Esophagus (tissue), 2 donors: ENCODE data around the gene TMEM203. TPM values are rescaled to one million over a fixed set of nuclear protein-coding genes. Genes with fewer than 3 reads are reported as not detected.

ENCODE experiments used
- H3K27ac ChIP-seq, 2 donors: one replicate each; pipeline ENCODE4 v1.5.1; 2013; ENCODE audit warnings: low read depth in 2 of 2, mild to moderate bottlenecking in 2 of 2, inconsistent platforms in 1 of 2, low read length in 1 of 2, moderate library complexity in 1 of 2
- H3K27me3 ChIP-seq, 2 donors: one replicate each; pipeline ENCODE4 v1.6.1; 2013; ENCODE audit warnings: low read length in 2 of 2, control low read depth in 1 of 2, mild to moderate bottlenecking in 1 of 2; ENCODE audit not compliant: insufficient read depth in 2 of 2, control insufficient read depth in 1 of 2
- H3K36me3 ChIP-seq, 2 donors: one replicate each; pipeline ENCODE4 v1.6.1; 2013; ENCODE audit warnings: low read length in 1 of 2; ENCODE audit not compliant: control insufficient read depth in 2 of 2, insufficient read depth in 2 of 2
- H3K4me1 ChIP-seq, 2 donors: one replicate each; pipeline ENCODE4 v1.6.1; 2013; ENCODE audit warnings: low read length in 1 of 2; ENCODE audit not compliant: control insufficient read depth in 2 of 2, insufficient read depth in 2 of 2
- H3K4me3 ChIP-seq, 2 donors: one replicate each; pipeline ENCODE4 v1.5.1; 2013; ENCODE audit warnings: low read length in 2 of 2, mild to moderate bottlenecking in 2 of 2, low read depth in 1 of 2, moderate library complexity in 1 of 2
- H3K9me3 ChIP-seq, 2 donors: one replicate each; pipeline ENCODE4 v1.6.1; 2013; ENCODE audit warnings: mild to moderate bottlenecking in 2 of 2, low read depth in 1 of 2, low read length in 1 of 2, moderate library complexity in 1 of 2; ENCODE audit not compliant: control insufficient read depth in 2 of 2, insufficient read depth in 1 of 2
- WGBS, 2 donors: extraction: QIAGEN DNeasy Blood & Tissue Kit; methylation state at CpG; one replicate each; pipeline ENCODE4 v1.1.7; 2013; 5-methylcytosine and 5-hydroxymethylcytosine counted together
- polyA plus RNA-seq, 2 donors: library from polyadenylated mRNA; stranded (reverse); fragments of 200-250 nt; gene quantifications; one replicate each; pipeline ENCODE4 v1.2.3, GENCODE V29; 2013
- donor health status: healthy with polysubstance abuse.
- donor health status: Bipolar disorder and iron deficiency.

Gene TMEM203
- polyA plus RNA-seq, 2 donors, result 21.6 to 27.5 TPM

DNA sequence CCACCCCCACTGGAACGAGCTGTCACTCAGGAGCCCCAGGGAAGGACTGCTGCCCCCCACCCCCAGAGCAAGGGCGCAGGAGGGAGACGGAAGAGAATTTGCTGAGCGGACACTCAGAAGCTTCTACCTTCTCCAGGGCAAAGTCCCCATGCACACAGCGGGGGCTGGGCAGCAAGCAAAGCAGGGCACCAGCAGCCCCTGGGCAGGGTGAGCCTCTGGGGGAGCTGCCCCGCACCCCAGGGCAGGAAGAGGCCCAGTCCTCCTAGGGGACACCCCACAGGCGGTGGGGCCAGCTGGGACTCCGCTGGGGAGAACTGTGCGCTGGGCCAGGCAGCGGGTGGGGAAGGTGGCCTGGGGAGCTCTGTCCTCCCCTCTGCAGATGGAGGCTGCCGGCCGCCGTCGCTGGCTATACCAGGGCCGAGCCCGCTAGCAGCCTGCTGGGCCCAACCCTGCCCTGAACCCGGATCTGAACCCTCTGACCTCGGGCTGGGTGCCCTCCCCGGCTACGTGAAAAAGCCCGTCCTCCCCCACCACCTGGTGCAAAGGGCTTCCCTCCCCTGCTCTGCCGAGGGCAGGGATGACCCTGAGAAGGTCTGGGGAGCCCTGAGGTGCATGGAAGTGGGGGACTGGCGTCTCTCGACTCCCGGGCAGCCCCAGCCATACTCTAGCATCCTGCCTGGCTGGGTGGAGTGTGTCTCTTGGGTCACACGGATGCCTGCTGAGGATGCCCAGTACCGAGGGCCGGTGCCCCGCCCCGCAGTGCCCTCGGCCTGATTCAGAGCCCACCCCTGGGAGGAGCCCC is 24.7 kb upstream of the TMEM203 start:
- no peaks in the 10 kb centered on the region for H3K27me3 ChIP-seq
- H3K4me3 ChIP-seq, result no peak overlapping the region
- peaks cover 0 to 8% of the 10 kb centered on the region in 2 donors for H3K36me3 ChIP-seq
- H3K27ac ChIP-seq, result no peak overlapping the region
- WGBS, 2 donors, result 48 to 55% methylated on average over 27 to 31 of the region's 31 CpGs
- no peaks in the 10 kb centered on the region for H3K9me3 ChIP-seq
- H3K4me1 ChIP-seq, result peaks cover 3 to 17% of the 10 kb centered on the region in 2 donors

DNA sequence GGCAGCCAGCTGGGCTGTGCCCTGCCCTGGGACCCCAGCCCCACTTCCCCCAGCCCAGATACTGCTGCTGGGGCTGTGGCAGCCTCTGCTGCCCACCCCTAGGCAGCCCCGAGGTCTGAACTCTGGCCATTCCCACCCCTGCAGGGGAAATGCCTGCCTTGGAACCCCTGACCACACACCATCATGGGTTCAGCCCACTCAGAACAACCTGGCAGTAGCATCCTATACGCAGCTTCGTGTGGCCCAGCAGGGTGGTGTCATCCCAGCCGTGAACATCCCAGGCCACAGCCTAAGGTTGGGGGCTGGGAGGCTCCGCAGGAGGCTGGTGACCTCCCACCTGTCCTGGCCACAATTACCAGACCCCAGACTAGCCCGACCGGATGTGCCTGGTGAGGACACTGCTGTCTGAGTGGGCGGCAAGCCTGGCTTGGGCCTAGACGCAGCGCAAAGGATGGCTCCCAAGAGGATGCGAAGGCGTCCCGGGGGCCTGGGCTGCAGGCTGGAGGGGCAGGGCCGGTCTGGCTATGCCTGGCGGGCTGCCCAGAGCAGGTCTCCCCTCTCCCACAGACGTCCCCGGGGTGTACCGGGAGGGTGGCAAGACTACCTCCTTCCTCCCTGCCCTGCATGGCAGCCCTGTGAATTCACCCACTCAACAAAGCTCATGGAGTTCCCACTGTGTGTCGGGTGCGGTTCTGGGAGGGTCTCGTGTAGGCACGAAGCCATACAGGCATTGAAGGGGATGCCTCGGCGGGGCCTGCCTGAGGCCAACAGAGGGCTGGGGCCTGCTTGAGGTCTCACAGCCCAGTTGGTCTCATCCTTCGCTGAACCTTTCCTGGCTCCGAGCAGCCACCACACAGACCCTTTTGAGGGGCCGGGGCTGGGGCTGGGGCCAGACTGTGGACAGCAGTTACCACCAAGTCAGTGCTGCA is 23.8 kb upstream of the TMEM203 start:
- Histone ChIP-seq H3K36me3 (peaks cover 0 to 8% of the 10 kb centered on the region in 2 donors), H3K27ac (peak overlapping the region in 1 of 2 donors; percentile 1), H3K9me3 (no peaks in the 10 kb centered on the region), H3K4me3 (no peak overlapping the region), H3K4me1 (peaks cover 3 to 17% of the 10 kb centered on the region in 2 donors), H3K27me3 (no peaks in the 10 kb centered on the region)
- WGBS, 2 donors, result 64 to 67% methylated on average over 27 of the region's 27 CpGs

DNA sequence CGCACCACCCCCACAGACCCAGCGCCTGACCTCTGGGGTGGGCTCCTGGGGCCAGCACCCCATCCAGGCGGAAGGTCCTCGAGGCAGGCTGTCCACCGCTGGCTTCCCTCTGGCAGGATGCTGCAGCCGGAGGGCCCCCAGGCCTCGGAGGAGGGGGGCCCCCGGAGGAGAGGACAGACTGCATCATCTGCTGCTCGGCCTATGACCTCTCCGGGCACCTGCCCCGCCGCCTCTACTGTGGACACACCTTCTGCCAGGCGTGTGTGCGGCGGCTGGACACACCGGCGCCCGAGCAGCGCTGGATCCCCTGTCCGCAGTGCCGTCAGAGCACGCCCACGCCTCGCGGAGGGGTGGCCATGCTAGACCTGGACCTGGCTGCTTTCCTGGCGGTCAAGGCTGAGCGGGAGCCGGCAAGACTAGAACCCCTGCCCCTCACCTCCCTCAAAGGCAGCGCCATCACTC is 23.1 kb upstream of the TMEM203 start:
- H3K4me1 ChIP-seq, result peaks cover 3 to 21% of the 10 kb centered on the region in 2 donors
- 44 to 64% methylated on average over 27 to 29 of the region's 29 CpGs for WGBS, 2 donors
- H3K4me3 ChIP-seq, result no peak overlapping the region
- no peaks in the 10 kb centered on the region for H3K27me3 ChIP-seq
- H3K9me3 ChIP-seq, result no peaks in the 10 kb centered on the region
- H3K36me3 ChIP-seq, result peaks cover 0 to 8% of the 10 kb centered on the region in 2 donors
- peak overlapping the region in 1 of 2 donors; percentile 50 for H3K27ac ChIP-seq

DNA sequence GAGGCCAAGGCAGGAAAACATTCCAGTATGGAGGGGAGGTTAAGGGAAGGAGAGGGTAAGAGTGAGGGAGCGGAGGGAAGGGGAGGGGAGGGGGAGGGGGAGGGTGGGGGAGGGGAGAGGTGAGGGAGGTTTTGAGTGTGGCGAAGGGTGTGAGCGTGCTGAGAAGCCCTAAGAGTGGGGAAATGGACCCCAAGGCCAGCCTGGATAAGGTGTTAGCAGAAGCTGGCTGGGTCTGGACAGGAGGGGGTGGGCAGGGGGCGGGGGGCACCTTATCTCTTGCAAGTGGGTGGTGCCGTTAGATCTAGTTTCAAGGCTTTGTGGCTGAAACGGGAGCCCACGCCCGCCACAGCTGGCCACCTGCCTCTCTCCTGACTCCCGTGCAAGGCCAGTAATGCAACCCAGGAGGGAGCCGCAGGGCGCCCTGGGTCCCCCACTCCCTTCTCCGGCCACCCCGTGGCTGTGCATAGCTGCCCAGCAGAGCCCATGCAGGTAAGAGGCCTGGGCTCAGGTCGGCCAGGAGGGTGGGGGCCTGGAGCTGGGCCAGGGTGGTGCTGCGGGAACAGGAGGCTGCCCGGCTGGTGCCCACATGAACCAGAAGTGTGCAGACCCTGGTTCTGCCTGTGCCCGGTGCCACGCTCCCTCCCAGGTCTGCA is 22.5 kb upstream of the TMEM203 start:
- 31 to 36% methylated on average over 12 to 18 of the region's 18 CpGs for WGBS, 2 donors
- Histone ChIP-seq H3K9me3 (no peaks in the 10 kb centered on the region), H3K27me3 (no peaks in the 10 kb centered on the region), H3K4me1 (peaks cover 3 to 21% of the 10 kb centered on the region in 2 donors), H3K36me3 (peaks cover 0 to 8% of the 10 kb centered on the region in 2 donors), H3K27ac (peak overlapping the region; percentile 93 to 94), H3K4me3 (no peak overlapping the region)

DNA sequence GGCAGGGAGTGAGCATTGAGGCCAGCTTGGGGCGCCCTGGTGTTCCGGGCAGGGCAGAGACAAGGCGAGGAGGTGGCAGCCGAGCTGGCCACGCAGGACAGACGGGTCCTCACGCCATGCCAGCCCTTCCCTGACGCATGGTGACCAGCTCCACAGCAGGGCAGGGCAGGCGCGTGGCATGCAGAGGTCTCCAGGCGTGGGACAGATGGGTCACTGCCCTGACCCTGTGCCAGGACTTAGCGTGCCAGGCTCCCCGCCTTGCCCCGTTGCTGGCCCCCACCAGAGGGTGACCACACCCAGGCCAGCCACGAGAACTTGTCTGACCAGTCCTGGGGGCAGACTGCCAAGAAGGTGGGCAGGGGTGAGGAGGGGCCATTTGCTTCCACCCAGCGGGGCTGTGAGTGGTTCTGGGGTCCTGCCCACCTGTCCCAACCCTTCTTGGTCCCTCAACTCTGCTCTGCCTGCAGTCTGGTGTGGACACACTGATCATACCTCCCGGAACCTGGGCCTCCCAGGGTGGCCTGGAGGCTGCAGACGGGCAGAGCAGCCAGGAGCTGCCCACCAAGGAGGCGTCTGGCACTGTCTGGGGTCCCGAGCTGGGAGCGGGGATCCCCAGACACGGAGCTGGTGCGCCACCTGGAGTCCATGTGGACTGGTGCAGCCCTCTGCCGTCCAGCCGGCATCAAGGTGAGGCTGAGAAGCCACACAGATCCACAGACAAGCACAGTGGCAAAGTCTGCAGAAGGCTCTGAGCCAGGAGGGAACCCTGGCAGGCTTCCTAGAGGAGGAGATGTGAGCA is 21.8 kb upstream of the TMEM203 start, which contains the start of gene RNF224:
TSS of gene RNF224 (plus strand) at position 449 of the 799 bp plus-strand sequence. CDS start 834 bp downstream, outside the sequence.
- peaks cover 0 to 8% of the 10 kb centered on the region in 2 donors for H3K36me3 ChIP-seq
- peak within 1 kb of the TSS; percentile 93 to 94 for H3K27ac ChIP-seq
- H3K4me1 ChIP-seq, result peaks cover 3 to 25% of the 10 kb centered on the region in 2 donors
- no peaks in the 10 kb centered on the region for H3K9me3 ChIP-seq
- WGBS, 2 donors, result 22 to 28% methylated on average over 25 of the region's 25 CpGs
- H3K27me3 ChIP-seq, result no peaks in the 10 kb centered on the region
- peak within 1 kb of the TSS; percentile 64 to 66 for H3K4me3 ChIP-seq

DNA sequence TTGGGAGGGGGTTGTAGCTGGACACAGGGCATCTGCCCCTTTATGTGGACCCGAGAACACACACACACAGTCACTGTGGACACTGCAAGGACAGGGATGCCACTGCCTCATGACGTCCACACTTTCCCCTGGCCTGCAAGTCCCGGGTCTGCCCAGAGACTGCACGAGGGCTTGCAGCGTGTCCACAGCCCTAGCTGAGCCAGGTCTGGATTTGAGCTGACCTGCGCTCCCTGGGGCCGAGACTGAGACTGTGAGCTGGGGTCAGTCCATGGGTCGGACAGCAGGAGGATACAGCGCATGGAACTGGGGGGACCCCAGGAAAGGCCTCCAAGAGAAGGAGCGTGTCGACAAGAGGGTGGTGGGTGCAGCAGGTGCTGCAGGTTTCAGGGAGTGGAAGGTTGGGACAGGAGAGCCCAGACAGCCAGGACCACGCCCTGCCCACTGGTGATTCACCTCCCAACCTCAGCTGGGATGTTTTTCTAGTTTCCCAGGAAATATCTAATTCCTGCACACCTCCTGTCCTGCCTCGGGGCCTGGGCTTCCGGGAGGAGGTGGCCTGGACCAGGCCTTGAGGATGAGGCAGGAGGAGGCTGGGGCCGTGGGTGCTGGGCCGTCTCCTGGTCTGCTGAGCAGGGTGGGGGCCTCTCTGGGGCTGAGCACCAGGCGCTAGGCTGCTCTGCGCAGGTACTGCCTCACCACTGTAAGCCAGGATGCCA is 21.0 kb upstream of the TMEM203 start:
- peak overlapping the region; percentile 93 to 94 for H3K27ac ChIP-seq
- peaks cover 3 to 25% of the 10 kb centered on the region in 2 donors for H3K4me1 ChIP-seq
- WGBS, 2 donors, result 52 to 60% methylated on average over 18 of the region's 18 CpGs
- H3K36me3 ChIP-seq, result peaks cover 0 to 8% of the 10 kb centered on the region in 2 donors
- peak overlapping the region; percentile 64 to 66 for H3K4me3 ChIP-seq
- H3K9me3 ChIP-seq, result no peaks in the 10 kb centered on the region
- H3K27me3 ChIP-seq, result no peaks in the 10 kb centered on the region

DNA sequence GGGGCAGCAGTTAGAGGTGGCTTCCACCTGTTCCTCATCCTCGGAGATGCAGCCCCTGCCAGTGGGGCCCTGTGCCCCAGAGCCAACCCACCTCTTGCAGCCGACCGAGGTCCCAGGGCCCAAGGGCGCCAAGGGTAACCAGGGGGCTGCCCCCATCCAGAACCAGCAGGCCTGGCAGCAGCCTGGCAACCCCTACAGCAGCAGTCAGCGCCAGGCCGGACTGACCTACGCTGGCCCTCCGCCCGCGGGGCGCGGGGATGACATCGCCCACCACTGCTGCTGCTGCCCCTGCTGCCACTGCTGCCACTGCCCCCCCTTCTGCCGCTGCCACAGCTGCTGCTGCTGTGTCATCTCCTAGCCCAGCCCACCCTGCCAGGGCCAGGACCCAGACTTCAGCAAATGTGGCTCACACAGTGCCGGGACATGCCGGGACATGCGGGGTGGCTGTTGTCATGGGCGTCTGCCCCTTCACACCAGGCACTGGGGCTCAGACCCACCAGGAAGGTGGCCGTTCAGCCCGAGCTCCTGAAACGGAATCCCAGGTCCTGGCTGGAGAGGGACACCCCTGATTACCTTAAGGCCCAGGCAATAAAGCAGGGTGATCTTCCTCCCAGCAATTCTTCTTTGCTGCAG is 20.4 kb upstream of the TMEM203 start:
- Histone ChIP-seq H3K27me3 (no peaks in the 10 kb centered on the region), H3K4me1 (peaks cover 3 to 25% of the 10 kb centered on the region in 2 donors)
- 74 to 78% methylated on average over 20 to 21 of the region's 21 CpGs for WGBS, 2 donors

More for the DNA sequence above, 20.4 kb upstream of the TMEM203 start:
- Histone ChIP-seq H3K9me3 (no peaks in the 10 kb centered on the region), H3K4me3 (peak overlapping the region; percentile 64 to 66), H3K36me3 (peaks cover 0 to 8% of the 10 kb centered on the region in 2 donors), H3K27ac (peak overlapping the region; percentile 93 to 94)
